Left ventricle myocardium superior (tissue), 1 donor: ENCODE measurements around the gene GTF3C4. TPM values are rescaled to one million over a fixed set of nuclear protein-coding genes. Genes with fewer than 3 reads are reported as not detected.

Experiments
- ATAC-seq: fragments of 200-7000 bp; cut with Tn5 transposase; one replicate; pipeline ENCODE4 v1.9.1; 2020; ENCODE audit warnings: mild to moderate bottlenecking, moderate library complexity
- DNase-seq: peaks from one replicate; pipeline ENCODE4 v3.0.0-alpha.2; 2020
- intact Hi-C: fragments of 100-400 bp; cut with micrococcal nuclease; formaldehyde crosslinking; loops from one replicate; pipeline ENCODE4 v1.11.0; 2022
- long read RNA-seq: library from polyadenylated mRNA; unstranded; transcript quantifications from one replicate; pipeline ENCODE4 v2.0.0, GENCODE V29; 2021
- total RNA-seq: library from RNA; stranded (reverse); fragmentation: NEBNext Ultra II Directional; extraction: Animal tissue kit (Norgen Biotek cat#: 25700); gene quantifications from one replicate; pipeline ENCODE4 v1.2.1, GENCODE V29; 2021
- donor health status: DM: no; HTN: yes; CAD: no; lungs with severe emphysema.

Gene GTF3C4
- total RNA-seq: 9.9 TPM
- long read RNA-seq, full-length matches to known transcripts: 18 of 24 reads
- long read RNA-seq, partial matches to known transcripts: 3 of 24 reads
- long read RNA-seq, other reads (novel, unspliced or antisense): 3 of 24 reads

DNA sequence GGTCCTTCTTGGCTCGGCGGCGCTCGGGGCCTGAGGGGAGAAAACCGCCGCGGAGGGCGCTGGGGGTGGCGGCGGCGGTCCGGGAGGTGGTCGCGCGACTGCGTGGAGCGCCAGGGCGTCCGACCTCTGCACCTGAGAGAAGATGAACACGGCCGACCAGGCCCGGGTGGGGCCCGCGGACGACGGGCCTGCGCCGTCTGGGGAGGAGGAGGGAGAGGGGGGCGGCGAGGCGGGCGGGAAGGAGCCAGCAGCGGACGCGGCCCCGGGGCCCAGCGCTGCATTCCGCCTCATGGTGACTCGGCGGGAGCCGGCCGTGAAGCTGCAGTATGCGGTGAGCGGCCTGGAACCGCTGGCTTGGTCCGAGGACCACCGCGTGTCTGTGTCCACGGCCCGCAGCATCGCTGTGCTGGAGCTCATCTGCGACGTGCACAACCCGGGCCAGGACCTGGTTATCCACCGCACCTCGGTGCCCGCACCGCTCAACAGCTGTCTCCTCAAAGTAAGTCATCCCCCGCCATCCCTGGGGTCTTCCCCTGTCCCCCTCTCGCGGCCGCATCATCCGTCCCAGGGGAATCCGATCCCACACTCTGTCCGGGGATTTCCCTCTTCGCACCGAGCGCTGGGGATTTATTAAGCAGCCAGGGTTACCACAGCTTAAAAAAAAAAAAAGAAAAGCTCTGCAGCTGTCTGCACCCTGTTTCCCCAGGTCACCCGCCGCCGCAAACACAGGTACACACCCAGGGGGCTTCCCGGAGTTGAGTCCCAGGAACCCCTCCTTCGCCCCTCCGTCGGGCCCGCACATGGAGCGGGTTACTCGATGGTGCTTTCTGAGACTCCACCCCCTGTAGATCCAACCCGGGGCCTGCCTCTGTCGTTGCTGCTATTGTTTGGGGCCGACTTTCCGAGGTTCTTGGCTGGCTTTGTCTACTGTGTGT, at the start of gene GTF3C4:
Gene GTF3C4 (plus strand): TSS at position 8 of the 935 bp plus-strand sequence. CDS start 135 bp downstream, at position 143.
- DNase-seq (no peak), ATAC-seq (peak; percentile 90)
- intact Hi-C loops: no loop called here

GRCh38 chr9:132622159-132622558, 48.1 kb upstream of the GTF3C4 start:
- DNase-seq: no peak
- ATAC-seq: no peak
- intact Hi-C loops: no loop called here

DNA sequence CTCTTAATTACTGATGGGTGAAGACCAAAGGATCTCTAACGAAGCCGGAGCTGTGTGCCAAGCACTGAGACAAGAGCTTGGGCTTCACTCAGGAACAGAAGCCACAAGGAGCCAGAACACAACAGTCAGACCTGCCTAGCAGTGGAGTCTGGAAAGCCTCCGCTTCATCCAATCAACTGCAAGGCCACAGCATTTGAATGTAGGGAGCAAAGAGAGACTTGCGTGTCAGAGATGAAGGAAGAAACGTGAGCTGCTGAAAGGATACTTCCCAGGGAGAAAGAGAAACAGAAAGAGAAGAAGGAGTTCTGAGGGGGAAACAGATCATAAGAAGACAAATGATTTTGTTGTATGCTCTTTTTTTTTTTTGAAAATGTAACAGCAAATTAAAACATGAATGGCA, 44.0 kb upstream of the GTF3C4 start:
- no peak for DNase-seq
- intact Hi-C loops: no loop called here

GRCh38 chr9:132627106-132627505, 43.2 kb upstream of the GTF3C4 start:
- intact Hi-C loops: no loop called here
- DNase-seq: no peak
- ATAC-seq: no peak

More for the DNA sequence above, 44.0 kb upstream of the GTF3C4 start:
- ATAC-seq: no peak

DNA sequence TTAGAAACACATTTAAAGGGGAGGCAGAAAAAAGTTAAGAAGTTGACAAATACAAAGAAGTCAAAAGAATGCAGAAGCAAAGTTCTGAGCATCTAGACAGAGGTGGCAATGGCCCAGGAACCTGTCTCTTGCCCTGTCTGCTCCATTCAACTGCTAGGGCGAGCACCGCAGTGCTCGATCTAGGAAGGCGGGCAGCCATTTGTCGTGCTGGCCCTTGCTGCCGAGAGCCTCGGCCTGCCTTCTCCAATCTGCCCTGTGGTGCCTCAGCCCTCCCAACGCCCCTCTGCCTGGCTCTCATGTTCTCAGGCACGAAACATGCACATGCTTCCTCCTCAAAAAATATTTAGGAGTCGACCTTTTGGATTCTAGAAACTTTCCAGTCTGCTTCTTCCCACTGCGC, 42.7 kb upstream of the GTF3C4 start:
- ATAC-seq: no peak
- no peak for DNase-seq

GRCh38 chr9:132628746-132629145, 41.5 kb upstream of the GTF3C4 start:
- DNase-seq (no peak), ATAC-seq (no peak)
- intact Hi-C loops: no loop called here

More for the DNA sequence above, 42.7 kb upstream of the GTF3C4 start:
- intact Hi-C loops: no loop called here

DNA sequence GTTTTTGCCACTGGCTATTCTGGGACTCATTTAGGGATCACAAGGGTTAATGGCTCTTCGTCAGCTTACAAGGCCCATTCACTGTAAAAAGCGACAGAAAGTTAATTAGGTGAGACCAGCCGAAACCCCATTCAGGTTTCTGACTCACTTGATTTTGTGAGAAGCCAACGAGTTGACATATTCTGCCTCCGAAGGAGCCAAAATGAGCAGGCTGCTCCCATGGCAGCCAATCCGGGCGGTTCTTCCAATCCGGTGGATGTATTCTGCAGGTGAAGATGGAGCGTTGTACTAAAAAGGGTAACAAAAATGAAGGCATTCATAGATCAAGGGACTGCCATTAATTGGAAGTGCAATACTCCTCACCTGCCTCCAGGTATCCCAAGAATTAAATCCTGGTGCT, 40.1 kb upstream of the GTF3C4 start:
- intact Hi-C loops: no loop called here
- DNase-seq (no peak), ATAC-seq (no peak)

- ATAC-seq: no peak
- intact Hi-C loops: no loop called here
- no peak for DNase-seq
Measured at GRCh38 chr9:132630811-132631210, 39.5 kb upstream of the GTF3C4 start.

- intact Hi-C loops: no loop called here
- ATAC-seq (no peak), DNase-seq (no peak)
Measured at GRCh38 chr9:132631280-132631679, 39.0 kb upstream of the GTF3C4 start.

DNA sequence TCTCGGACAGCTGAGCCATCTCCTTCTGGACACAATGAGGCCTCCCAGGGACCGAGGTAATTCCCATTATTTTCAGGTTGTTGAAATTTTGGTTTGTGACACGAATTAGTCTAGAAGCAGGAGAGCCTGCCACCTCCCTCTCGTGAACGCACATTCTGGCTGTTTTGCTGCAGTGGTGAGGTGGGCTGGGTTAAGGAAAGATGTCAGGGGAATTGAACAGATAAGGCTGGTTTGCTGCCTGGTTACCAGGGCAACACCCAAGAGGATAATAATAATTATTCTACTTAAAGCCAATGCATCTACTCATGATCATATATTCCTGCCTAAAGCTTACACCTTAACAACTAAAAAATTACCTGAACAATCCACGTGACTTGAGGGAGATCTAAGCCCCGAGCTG, 38.6 kb upstream of the GTF3C4 start:
- intact Hi-C loops: no loop called here
- DNase-seq: no peak
- ATAC-seq: no peak

- DNase-seq (no peak), ATAC-seq (no peak)
- intact Hi-C loops: no loop called here
Measured at GRCh38 chr9:132632413-132633129, 37.7 kb upstream of the GTF3C4 start.

- no peak for ATAC-seq
- DNase-seq: no peak
- intact Hi-C loops: no loop called here
Measured at GRCh38 chr9:132634327-132634726, 35.9 kb upstream of the GTF3C4 start.

GRCh38 chr9:132637351-132637750, 32.9 kb upstream of the GTF3C4 start:
- ATAC-seq (no peak), DNase-seq (no peak)
- intact Hi-C loops: no loop called here

GRCh38 chr9:132637801-132638200, 32.5 kb upstream of the GTF3C4 start:
- ATAC-seq: no peak
- intact Hi-C loops: no loop called here

GRCh38 chr9:132638240-132638639, 32.0 kb upstream of the GTF3C4 start:
- no peak for ATAC-seq

More at GRCh38 chr9:132637801-132638200, 32.5 kb upstream of the GTF3C4 start:
- no peak for DNase-seq

DNA sequence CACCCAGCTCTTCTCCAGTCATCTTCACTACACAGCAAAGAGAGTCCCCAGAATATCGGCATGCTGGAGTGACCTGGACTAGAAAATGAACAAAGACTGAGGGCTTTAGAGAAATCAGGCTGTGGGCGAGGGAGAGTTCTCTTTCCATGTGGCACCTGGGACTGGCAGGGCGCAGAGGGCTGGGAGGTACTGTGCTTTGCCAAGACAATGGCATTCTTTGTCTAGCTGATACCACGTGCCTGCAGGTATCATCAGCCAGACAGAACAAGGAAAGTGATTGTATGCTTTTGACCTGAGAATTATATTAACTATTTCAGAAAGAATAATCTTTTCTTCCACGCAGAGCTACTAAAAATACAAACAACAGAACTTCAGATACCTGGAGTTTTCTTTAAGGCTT, 30.9 kb upstream of the GTF3C4 start:
- no peak for ATAC-seq
- intact Hi-C loops: no loop called here
- DNase-seq: no peak

More at GRCh38 chr9:132638240-132638639, 32.0 kb upstream of the GTF3C4 start:
- DNase-seq: no peak
- intact Hi-C loops: no loop called here

DNA sequence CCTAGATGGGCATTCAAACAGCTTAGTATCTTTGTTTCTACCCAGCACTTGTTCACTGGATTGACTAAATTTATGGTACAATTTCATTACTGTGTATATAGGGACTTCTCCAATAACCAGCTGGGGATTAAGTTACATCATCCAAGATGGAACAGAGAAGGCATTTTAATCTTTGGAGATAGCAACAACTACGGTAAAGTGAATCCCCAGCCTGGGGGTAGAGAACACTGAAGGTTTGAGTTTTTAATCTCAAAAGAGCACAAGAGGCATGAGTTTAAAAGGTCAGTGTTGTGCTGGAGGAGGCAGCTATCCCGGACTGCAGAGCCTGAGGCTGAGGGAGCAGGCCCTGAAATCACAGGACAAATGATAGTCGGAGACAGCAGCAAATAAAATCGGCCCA, 29.0 kb upstream of the GTF3C4 start:
- ATAC-seq (no peak), DNase-seq (no peak)

GRCh38 chr9:132644251-132644650, 26.0 kb upstream of the GTF3C4 start:
- ATAC-seq (no peak), DNase-seq (no peak)
- intact Hi-C loops: no loop called here

More for the DNA sequence above, 29.0 kb upstream of the GTF3C4 start:
- intact Hi-C loops: no loop called here

- no peak for ATAC-seq
- intact Hi-C loops: no loop called here
- DNase-seq: no peak
Measured at GRCh38 chr9:132645306-132645705, 25.0 kb upstream of the GTF3C4 start.

DNA sequence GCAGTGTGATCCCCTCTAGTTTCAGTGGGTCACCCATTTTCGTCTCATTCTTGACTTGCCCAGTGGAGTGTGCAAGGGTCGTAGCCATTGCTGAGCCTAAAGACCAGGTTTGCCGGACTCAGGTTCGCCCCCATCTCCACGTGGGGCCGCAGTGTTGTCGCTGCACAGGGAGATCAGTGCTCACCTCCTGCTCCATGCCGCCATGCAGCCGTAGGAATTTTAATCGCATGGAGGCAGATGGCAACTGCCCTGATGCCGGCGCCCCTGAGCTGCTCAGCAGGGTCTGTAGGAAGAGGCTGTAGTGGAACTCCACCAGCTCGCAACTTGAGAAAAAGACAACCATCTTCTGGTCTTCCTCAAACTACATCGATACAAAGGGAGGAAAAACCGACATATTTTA, 24.6 kb upstream of the GTF3C4 start:
- intact Hi-C loops: no loop called here
- no peak for ATAC-seq
- DNase-seq: no peak
